Astrocyte (in vitro differentiated cells and primary cell): ENCODE data around the gene CNTN5.

Experiments
- EZH2 ChIP-seq: IDR thresholded peaks from 2 replicates; pipeline ENCODE4 v1.6.1; 2012; ENCODE audit warnings: mild to moderate bottlenecking, low read length, inconsistent platforms; ENCODE audit not compliant: insufficient read depth
- TF ChIP-seq, protein P1 (sequence below): IDR thresholded peaks from 2 replicates; pipeline ENCODE4 v1.5.1; 2011; ENCODE audit warnings: low read depth, mild to moderate bottlenecking, inconsistent platforms, low read length, moderate library complexity; ENCODE audit not compliant: insufficient read depth

DNA sequence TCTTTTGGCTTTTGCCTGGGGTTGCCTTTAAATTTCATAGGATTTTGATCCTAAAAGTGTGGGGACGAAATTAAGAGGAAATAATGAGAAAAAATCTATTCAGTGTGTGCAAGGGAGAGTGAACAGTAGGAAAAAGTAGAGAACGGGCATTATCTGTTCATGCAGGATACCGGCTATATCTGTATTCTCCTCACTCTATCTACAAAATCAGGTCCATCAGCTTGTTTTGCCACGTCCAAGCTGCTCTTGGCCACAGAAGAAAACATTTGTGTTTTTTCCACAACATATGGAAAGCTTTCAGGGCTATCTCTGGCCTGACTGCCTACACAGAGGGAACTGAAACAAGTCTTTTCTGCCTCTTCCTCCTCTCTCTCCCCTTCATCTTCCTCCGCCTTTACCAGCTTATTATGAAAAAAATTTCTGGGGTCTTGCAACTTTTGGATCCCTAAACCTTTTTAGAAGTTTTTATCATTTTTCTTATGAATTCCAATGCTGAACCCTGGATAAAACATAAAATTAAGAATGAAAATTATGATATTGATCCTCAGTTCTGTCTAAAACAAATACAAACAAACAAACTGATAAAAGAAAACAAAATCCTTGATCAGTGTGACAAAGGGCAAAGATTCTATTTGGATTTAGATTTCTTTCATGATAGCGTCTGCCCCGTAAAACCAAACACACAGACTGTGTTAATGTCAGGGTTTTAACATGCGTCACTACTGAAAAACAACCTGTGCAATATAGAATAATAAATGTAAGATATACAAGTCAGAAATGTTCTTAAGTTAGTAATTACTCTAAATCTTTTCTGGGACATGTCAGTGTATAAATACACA, 219.7 kb downstream of the CNTN5 start:
- TF ChIP-seq, protein P1, sequence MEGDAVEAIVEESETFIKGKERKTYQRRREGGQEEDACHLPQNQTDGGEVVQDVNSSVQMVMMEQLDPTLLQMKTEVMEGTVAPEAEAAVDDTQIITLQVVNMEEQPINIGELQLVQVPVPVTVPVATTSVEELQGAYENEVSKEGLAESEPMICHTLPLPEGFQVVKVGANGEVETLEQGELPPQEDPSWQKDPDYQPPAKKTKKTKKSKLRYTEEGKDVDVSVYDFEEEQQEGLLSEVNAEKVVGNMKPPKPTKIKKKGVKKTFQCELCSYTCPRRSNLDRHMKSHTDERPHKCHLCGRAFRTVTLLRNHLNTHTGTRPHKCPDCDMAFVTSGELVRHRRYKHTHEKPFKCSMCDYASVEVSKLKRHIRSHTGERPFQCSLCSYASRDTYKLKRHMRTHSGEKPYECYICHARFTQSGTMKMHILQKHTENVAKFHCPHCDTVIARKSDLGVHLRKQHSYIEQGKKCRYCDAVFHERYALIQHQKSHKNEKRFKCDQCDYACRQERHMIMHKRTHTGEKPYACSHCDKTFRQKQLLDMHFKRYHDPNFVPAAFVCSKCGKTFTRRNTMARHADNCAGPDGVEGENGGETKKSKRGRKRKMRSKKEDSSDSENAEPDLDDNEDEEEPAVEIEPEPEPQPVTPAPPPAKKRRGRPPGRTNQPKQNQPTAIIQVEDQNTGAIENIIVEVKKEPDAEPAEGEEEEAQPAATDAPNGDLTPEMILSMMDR: no peak
- TF ChIP-seq EZH2: no peak
